ENCODE results near the gene TEX264. TPM values are rescaled to one million over a fixed set of nuclear protein-coding genes. Genes with fewer than 3 reads are reported as not detected.
A peak's percentile ranks its signal among the peaks of the same experiment; 100 is the strongest.

TEX264 gene
- polyA plus RNA-seq, 3 donors, result 58.3 to 108 (median 80.8) TPM

- no peak overlapping the region for H3K27ac Mint-ChIP-seq
- intact Hi-C loops (cut with micrococcal nuclease), result loop anchor here (5.0 kb wide), 2 partner anchors 80 to 85 kb away; no protein-coding TSS in a partner anchor
- H4K20me1 ChIP-seq (ENCODE audit: insufficient read depth, low read length), result no peaks in the 10 kb centered on the region
- peaks cover 0 to 7% of the 10 kb centered on the region in 2 donors for H3K4me1 ChIP-seq (ENCODE audit: control insufficient read depth in 1 of 2, insufficient read depth in 2 of 2, low read length in 2 of 2)
- H3K36me3 Mint-ChIP-seq, result no peaks in the 10 kb centered on the region
- H2AFZ ChIP-seq (ENCODE audit: insufficient read depth, low read depth, low read length, poor library complexity, severe bottlenecking), result no peak overlapping the region
- H3K9me3 Mint-ChIP-seq, result no peaks in the 10 kb centered on the region
- peaks cover 10% of the 10 kb centered on the region for H3K4me1 Mint-ChIP-seq
- no peaks in the 10 kb centered on the region for H3K36me3 ChIP-seq (replicated peaks in 1 of 2; ENCODE audit: control insufficient read depth in 1 of 2, insufficient read depth in 2 of 2, low read length in 2 of 2)
- no peak for TF ChIP-seq CTCF (IDR thresholded peaks at IDR 0.05)
- H3K79me2 ChIP-seq (ENCODE audit: insufficient read depth, low read length), result no peaks in the 10 kb centered on the region
- WGBS (ENCODE audit: insufficient coverage), result 84% methylated on average over 9 of the region's 10 CpGs
- no peak overlapping the region for H3K4me2 ChIP-seq (replicated peaks; ENCODE audit: extremely low read depth, low read length, poor library complexity, severe bottlenecking)
- H3K27me3 ChIP-seq (ENCODE audit: control insufficient read depth in 2 of 2, insufficient read depth in 2 of 2, low read length in 2 of 2), result no peaks in the 10 kb centered on the region
- peak in 1 of 3 donors; percentile 3 for DNase-seq
- H3K9ac ChIP-seq (ENCODE audit: insufficient read depth, low read length, poor library complexity, severe bottlenecking), result no peak overlapping the region
- H3K4me3 ChIP-seq (replicated peaks in 1 of 3; ENCODE audit: low read depth in 2 of 3, low read length in 3 of 3), result no peak overlapping the region
- no peak overlapping the region for H3K27ac ChIP-seq (ENCODE audit: low read depth in 1 of 2, low read length in 2 of 2)
- peaks cover 0 to 6% (median 2%) of the 10 kb centered on the region in 3 donors for H3K27me3 Mint-ChIP-seq (ENCODE audit: low read depth in 3 of 3)
- no peaks in the 10 kb centered on the region for H3K9me3 ChIP-seq (replicated peaks in 1 of 2; ENCODE audit: control insufficient read depth in 1 of 2, insufficient read depth in 1 of 2, low read length in 2 of 2)
- no peak overlapping the region for H3K4me3 Mint-ChIP-seq
These were observed 46.4 kb downstream of the TEX264 start for GRCh38 chr3:51717446-51717845.

GRCh38 chr3:51717947-51718346, 46.9 kb downstream of the TEX264 start:
- no peaks in the 10 kb centered on the region for H3K79me2 ChIP-seq (ENCODE audit: insufficient read depth, low read length)
- Mint-ChIP-seq H3K4me1 (peaks cover 10% of the 10 kb centered on the region), H3K36me3 (no peaks in the 10 kb centered on the region), H3K27ac (no peak overlapping the region), H3K27me3 (ENCODE audit: low read depth in 3 of 3) (peaks cover 0 to 6% (median 2%) of the 10 kb centered on the region in 3 donors), H3K9me3 (no peaks in the 10 kb centered on the region), H3K4me3 (no peak overlapping the region)
- DNase-seq, result no peak
- no peak overlapping the region for H2AFZ ChIP-seq (ENCODE audit: insufficient read depth, low read depth, low read length, poor library complexity, severe bottlenecking)
- H3K4me1 ChIP-seq (ENCODE audit: control insufficient read depth in 1 of 2, insufficient read depth in 2 of 2, low read length in 2 of 2), result peaks cover 0 to 7% of the 10 kb centered on the region in 2 donors
- H3K9ac ChIP-seq (ENCODE audit: insufficient read depth, low read length, poor library complexity, severe bottlenecking), result no peak overlapping the region
- H3K9me3 ChIP-seq (replicated peaks in 1 of 2; ENCODE audit: control insufficient read depth in 1 of 2, insufficient read depth in 1 of 2, low read length in 2 of 2), result no peaks in the 10 kb centered on the region
- H3K4me2 ChIP-seq (replicated peaks; ENCODE audit: extremely low read depth, low read length, poor library complexity, severe bottlenecking), result no peak overlapping the region
- no peaks in the 10 kb centered on the region for H3K36me3 ChIP-seq (replicated peaks in 1 of 2; ENCODE audit: control insufficient read depth in 1 of 2, insufficient read depth in 2 of 2, low read length in 2 of 2)
- WGBS (ENCODE audit: insufficient coverage), result 66% methylated on average over 7 of the region's 7 CpGs
- H4K20me1 ChIP-seq (ENCODE audit: insufficient read depth, low read length), result no peaks in the 10 kb centered on the region
- no peaks in the 10 kb centered on the region for H3K27me3 ChIP-seq (ENCODE audit: control insufficient read depth in 2 of 2, insufficient read depth in 2 of 2, low read length in 2 of 2)
- intact Hi-C loops (cut with micrococcal nuclease), result loop anchor here (5.0 kb wide), 2 partner anchors 79 to 84 kb away; no protein-coding TSS in a partner anchor
- TF ChIP-seq CTCF (IDR thresholded peaks at IDR 0.05), result no peak
- no peak overlapping the region for H3K27ac ChIP-seq (ENCODE audit: low read depth in 1 of 2, low read length in 2 of 2)
- H3K4me3 ChIP-seq (replicated peaks in 1 of 3; ENCODE audit: low read depth in 2 of 3, low read length in 3 of 3), result no peak overlapping the region
